ENCODE measurements around the gene AFAP1. TPM values are rescaled to one million over a fixed set of nuclear protein-coding genes. Genes with fewer than 3 reads are reported as not detected.

The AFAP1 gene
- polyA plus RNA-seq, 1 experiment = 48.5 TPM

- no peak for TF ChIP-seq CTCF (IDR thresholded peaks at IDR 0.05; ENCODE audit: insufficient read depth, low read depth, low read length)
- CTCF ChIA-PET = interaction anchor here (1.2 kb wide), 1 partner anchor 23 kb away, joined by 3 read pairs; no protein-coding TSS in a partner anchor
- H3K27me3 ChIP-seq (ENCODE audit: control insufficient read depth, insufficient read depth, low read length) = peaks cover 4% of the 10 kb centered on the region; the same call in 1 of the 2 replicates
- no peaks in the 10 kb centered on the region for H3K36me3 ChIP-seq (ENCODE audit: control insufficient read depth, insufficient read depth, low read length)
- POLR2A ChIA-PET = no interaction called here
- no peak overlapping the region for H3K4me3 ChIP-seq (ENCODE audit: low read depth, low read length)
- no peak for DNase-seq (ENCODE audit: low read depth)
Observed at GRCh38 chr4:7964890-7965662, 25.4 kb upstream of the AFAP1 start.

DNA sequence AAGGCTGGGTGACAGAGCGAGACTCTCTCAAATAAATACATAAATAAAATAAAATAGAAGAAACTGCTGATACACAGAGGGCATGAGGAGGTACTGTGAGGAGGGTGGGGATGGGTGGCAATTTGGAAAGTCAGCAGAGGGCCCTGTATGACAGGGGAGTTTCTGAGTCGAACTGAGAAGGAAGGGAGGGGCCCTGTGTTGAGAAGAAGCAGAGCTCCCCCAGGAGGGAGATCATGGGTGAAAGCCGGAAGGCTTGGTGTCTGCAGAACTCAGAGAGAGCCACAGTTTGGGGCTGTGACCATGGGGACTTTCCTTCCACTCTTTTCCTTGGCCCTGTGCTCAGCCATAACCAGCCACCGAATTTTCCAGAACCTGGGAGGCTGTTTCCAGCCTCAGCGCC, 24.8 kb upstream of the AFAP1 start:
- ChIA-PET POLR2A (no interaction called here), CTCF (interaction anchor here (1.1 kb wide), 1 partner anchor 26 kb away, joined by 3 read pairs; no protein-coding TSS in a partner anchor)
- no peaks in the 10 kb centered on the region for H3K36me3 ChIP-seq (ENCODE audit: control insufficient read depth, insufficient read depth, low read length)
- no peak overlapping the region for H3K4me3 ChIP-seq (ENCODE audit: low read depth, low read length)
- DNase-seq (ENCODE audit: low read depth) = no peak
- H3K27me3 ChIP-seq (ENCODE audit: control insufficient read depth, insufficient read depth, low read length) = peaks cover 4% of the 10 kb centered on the region; the same call in 1 of the 2 replicates
- no peak for TF ChIP-seq CTCF (IDR thresholded peaks at IDR 0.05; ENCODE audit: insufficient read depth, low read depth, low read length)

DNA sequence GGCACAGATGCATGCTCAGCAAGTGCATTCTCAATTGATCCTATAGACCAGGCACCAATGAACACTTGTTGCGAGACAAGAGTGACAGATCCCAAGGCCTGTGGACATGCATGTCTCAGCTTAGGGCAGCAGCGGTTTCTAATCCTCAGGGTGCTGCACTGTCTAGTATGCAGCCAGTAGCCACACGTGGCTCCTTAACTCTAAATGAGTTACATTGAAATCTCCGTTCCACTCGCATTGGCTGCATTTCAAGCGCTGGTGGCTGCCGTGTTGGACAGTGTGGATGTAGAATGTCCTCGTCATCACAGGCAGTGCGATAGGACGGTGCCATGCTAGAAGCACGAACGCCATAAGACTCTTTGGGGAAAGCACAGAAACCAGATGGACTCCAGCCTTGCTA, 24.0 kb upstream of the AFAP1 start:
- no peak overlapping the region for H3K4me3 ChIP-seq (ENCODE audit: low read depth, low read length)
- CTCF ChIA-PET = interaction anchor here (1.1 kb wide), 1 partner anchor 25 kb away, joined by 3 read pairs; no protein-coding TSS in a partner anchor
- DNase-seq (ENCODE audit: low read depth) = no peak
- POLR2A ChIA-PET = no interaction called here
- H3K36me3 ChIP-seq (ENCODE audit: control insufficient read depth, insufficient read depth, low read length) = no peaks in the 10 kb centered on the region
- TF ChIP-seq CTCF (IDR thresholded peaks at IDR 0.05; ENCODE audit: insufficient read depth, low read depth, low read length) = no peak
- peaks cover 4% of the 10 kb centered on the region; the same call in 1 of the 2 replicates for H3K27me3 ChIP-seq (ENCODE audit: control insufficient read depth, insufficient read depth, low read length)

DNA sequence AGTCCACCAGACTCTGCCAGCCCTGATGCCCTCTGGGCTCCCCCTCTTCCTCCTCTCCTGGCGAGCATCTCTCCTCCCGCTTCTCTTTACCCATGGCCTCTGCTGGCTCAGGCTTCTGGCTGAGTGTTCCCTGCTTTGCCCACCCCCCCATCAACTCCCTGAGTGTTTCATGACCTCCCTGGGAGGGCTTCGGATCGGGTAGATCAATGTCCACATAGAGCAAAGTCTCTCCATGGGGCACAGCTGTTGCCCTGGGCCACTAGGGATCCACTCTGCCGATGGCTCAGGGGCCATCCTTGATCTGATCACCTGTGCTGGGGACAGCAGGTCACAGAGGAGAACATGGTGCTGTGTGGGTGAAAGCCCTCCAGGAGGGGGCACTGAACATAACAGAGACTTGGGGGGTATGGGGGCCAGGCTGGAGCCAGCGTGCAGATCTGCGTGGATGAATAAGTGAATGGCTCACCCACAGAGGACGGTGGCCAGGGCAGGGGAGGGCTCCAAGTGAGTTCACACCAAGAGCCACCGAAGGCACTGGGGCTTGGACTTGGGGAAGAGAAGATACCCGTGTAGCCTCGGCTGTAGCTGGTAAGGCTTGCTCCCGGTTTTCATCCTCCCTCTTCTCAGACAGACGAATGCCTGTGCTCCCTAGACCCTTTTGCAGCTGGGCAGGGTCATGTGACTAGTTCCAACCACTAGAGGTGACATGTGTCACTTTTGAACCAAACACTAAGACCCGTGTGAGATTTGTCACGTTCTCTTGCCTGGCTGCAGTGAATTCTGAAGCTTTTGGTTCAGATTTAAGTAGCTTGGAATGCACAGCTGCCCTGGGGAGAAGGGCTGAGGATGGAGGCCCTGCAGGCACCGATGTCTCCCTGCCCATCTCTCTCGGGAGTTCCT, 23.2 kb upstream of the AFAP1 start:
- ChIA-PET CTCF (interaction anchor here (0.7 kb wide), 1 partner anchor 12 kb away, joined by 3 read pairs; no protein-coding TSS in a partner anchor), POLR2A (no interaction called here)
- no peak for DNase-seq (ENCODE audit: low read depth)
- H3K27me3 ChIP-seq (ENCODE audit: control insufficient read depth, insufficient read depth, low read length) = peaks cover 4% of the 10 kb centered on the region; the same call in 1 of the 2 replicates
- no peak for TF ChIP-seq CTCF (IDR thresholded peaks at IDR 0.05; ENCODE audit: insufficient read depth, low read depth, low read length)
- H3K36me3 ChIP-seq (ENCODE audit: control insufficient read depth, insufficient read depth, low read length) = no peaks in the 10 kb centered on the region
- no peak overlapping the region for H3K4me3 ChIP-seq (ENCODE audit: low read depth, low read length)

All from BJ (cell line).